ENCODE data around the gene ACTL8. TPM values are rescaled to one million over a fixed set of nuclear protein-coding genes. Genes with fewer than 3 reads are reported as not detected.

Gene ACTL8
- total RNA-seq, 1 donor from 2014 or later, result not detected

DNA sequence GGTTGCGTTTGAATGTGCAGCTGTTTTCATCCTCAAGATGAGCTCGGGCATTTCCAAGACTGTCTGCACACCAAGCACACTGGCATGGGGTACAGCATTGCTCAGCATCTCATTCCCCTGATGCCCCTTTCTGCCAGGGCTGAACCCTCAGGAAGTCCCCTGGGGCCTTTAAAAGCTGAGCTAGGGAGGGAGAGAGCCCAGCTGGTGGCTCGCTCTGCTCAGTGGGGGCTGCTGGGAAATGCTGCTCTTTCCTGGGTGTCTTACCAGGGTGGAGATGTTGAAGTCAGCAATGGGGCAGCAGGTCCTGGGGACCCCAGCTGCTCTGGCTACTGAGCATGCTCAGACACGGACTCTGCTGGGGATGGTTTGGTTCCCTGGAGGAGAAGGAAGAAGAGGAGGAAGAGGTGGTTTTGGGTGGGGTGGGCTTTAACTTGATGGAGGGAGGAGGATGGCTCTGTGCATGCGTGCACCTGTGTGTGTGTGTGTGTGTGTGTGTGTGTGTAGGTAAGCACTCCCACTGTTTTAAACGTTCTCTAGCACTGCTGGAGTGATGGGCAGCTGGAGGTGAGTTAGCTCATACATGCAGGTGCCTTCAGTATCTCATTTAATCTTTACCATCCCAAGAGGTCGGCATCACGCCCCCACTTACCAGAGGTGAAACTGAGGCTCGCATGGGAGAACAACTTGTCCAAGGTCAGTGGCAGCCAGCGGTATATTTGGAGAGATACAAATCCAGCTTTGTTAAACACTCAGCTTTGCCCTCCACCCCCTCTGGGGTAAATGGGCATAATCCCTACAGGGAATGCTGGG, 40.9 kb downstream of the ACTL8 start:
- ATAC-seq (no peak), DNase-seq (no peak)
- intact Hi-C loops (cut with micrococcal nuclease), result no loop called here

GRCh38 chr1:17797478-17797877, 42.3 kb downstream of the ACTL8 start:
- ATAC-seq, result no peak
- no peak for DNase-seq
- intact Hi-C loops (cut with micrococcal nuclease), result no loop called here

DNA sequence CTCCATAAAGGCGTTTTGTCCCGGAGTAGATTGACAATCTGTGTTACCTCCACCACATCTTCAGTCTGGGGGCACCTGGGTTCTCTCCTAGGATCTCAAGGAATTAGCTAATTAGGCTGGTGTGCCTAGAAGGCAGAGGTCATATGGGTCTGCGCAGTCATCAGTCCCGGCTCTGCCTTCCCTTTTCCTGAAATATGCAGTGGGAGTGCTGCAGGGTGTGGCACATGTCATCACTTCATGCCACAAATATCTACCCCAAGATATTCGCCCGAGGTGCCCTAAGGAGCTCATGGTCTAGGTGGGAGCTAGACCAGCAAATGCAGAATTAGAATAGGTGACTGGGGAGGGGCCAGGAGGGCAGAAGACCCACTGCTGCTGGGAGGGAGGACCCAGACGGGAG, 42.9 kb downstream of the ACTL8 start:
- intact Hi-C loops (cut with micrococcal nuclease), result no loop called here
- ATAC-seq, result no peak

GRCh38 chr1:17798799-17799382, 43.8 kb downstream of the ACTL8 start:
- ATAC-seq (no peak), DNase-seq (no peak)
- intact Hi-C loops (cut with micrococcal nuclease), result no loop called here

More for the DNA sequence above, 42.9 kb downstream of the ACTL8 start:
- DNase-seq, result no peak

- DNase-seq (no peak), ATAC-seq (no peak)
- intact Hi-C loops (cut with micrococcal nuclease), result no loop called here
Observed at GRCh38 chr1:17799642-17800041, 44.5 kb downstream of the ACTL8 start.

GRCh38 chr1:17802164-17802563, 47.0 kb downstream of the ACTL8 start:
- DNase-seq (no peak), ATAC-seq (no peak)
- intact Hi-C loops (cut with micrococcal nuclease), result no loop called here

GRCh38 chr1:17802945-17803344, 47.8 kb downstream of the ACTL8 start:
- intact Hi-C loops (cut with micrococcal nuclease), result no loop called here
- no peak for DNase-seq
- no peak for ATAC-seq

DNA sequence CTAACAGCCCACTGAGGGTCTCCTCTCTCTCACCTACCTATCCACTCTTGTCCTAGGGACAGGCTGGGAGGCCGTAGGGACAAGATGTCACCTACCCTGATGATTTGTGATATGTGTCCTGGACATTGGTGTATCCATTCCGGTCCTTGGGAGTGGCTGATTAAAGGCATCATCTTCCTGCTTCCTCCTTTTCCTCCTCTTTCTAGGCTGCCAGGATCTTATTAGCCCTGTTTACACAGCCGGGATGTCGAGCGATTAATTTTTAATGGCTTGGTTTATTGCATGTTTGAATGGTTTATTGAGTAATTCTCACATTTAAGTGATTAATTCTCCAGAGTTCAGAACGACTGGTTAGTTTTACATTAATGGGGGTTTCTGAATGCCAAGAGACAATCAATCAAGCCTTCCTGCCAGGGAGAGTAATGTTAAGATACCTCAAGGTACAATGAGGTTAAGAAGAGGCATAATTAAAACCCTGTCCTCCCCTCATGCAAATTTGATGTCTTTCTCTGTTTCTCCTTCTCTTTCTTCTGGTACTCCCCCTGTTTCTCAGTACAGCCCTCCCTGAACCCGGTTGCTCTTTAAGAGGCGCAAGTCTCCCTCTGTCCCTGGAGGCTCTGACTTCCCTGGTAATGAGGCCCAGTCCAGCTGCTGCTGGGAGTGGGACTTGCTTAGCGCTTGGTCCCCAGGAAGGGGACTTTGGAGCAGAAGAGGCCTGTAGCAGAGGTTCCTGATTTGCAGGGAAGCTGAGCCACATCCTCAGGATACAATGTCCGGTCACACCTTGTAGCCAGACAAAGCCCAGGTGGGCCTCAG, 50.9 kb downstream of the ACTL8 start:
- intact Hi-C loops (cut with micrococcal nuclease), result no loop called here
- no peak for DNase-seq
- no peak for ATAC-seq

- ATAC-seq, result no peak
- intact Hi-C loops (cut with micrococcal nuclease), result no loop called here
- no peak for DNase-seq
Observed at GRCh38 chr1:17808816-17809215, 53.7 kb downstream of the ACTL8 start.

- DNase-seq, result no peak
- intact Hi-C loops (cut with micrococcal nuclease), result no loop called here
- ATAC-seq, result no peak
Observed at GRCh38 chr1:17810668-17811067, 55.5 kb downstream of the ACTL8 start.

GRCh38 chr1:17816511-17816910, 61.4 kb downstream of the ACTL8 start:
- DNase-seq (no peak), ATAC-seq (no peak)
- intact Hi-C loops (cut with micrococcal nuclease), result no loop called here

DNA sequence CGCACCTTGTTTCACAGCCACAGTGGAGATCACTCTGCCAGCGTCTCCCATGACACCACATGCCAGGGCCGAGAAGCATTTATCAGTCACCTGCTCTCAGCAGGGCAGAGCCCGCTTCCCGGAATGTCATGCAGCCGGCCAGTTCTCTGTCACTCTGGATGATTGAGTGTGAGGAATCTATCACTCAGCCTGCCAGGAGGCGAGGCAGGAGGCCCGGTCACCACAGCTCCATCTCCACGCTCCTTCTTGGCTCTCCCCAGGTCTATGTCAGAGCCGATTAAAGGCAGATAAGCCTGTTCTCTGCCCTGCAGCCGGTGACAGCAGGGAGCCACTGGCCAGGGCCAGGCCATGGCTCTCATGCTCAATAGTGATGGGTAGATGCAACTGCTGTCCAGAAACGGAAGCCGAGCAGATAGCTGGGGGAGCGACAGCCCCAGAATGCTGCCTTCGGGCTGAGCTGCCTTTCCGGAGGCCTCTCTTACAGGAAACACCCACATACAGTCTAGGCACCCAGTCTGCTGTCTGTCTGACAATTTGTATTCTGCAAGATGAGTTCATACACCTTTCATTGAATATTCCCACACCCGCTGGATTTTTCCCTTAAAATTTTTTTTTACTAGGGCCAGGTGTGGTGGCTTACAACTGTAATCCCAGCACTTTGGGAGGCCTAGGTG, 64.1 kb downstream of the ACTL8 start:
- peak; percentile 74 for DNase-seq
- ATAC-seq, result peak; percentile 99
- intact Hi-C loops (cut with micrococcal nuclease), result no loop called here

DNA sequence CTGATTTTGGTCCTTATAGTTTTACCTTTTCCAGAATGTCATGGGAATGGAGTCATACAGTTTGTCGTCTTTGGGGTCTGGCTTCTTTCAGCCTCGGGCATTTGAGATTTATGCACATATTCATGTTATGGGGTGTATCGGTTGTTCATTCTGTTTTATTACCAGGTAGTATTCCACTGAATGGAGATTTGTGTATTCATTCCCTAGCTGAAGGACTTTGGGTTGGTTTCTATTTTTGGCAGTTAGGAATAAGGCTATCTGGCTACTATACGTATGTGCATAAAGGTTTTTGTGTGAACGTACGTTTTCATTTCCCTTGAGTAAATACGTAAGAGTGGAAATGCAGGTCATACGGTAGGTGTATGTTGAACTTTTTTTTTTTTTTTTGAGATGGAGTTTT, 65.1 kb downstream of the ACTL8 start:
- ATAC-seq (no peak), DNase-seq (no peak)
- intact Hi-C loops (cut with micrococcal nuclease), result no loop called here

DNA sequence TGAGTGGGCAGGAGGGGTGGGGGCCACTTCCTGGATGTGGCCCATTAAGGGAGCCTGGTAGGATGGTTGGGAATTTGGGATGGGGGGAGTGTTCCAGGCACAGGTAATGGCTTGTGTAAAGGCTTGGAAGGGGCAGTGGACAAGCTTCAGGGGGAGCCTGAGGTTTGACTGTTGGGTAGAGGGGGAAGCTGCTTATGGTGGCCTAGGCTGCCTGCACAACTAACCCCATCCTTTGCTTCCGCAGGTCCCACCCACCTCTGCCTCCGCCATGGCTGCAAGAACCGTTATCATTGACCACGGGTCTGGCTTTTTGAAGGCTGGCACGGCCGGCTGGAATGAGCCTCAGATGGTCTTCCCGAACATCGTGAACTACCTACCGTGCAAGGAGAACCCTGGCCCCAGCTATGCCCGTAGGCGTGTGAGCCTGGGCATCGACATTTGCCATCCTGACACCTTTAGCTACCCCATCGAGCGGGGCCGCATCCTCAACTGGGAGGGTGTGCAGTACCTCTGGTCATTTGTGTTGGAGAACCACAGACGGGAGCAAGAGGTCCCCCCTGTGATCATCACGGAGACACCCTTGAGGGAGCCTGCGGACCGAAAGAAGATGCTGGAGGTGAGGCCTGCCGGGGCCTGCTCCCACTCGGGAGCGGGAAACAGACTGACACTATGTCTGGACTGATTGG, 67.8 kb downstream of the ACTL8 start:
- ATAC-seq, result no peak
- no peak for DNase-seq
- intact Hi-C loops (cut with micrococcal nuclease), result no loop called here

DNA sequence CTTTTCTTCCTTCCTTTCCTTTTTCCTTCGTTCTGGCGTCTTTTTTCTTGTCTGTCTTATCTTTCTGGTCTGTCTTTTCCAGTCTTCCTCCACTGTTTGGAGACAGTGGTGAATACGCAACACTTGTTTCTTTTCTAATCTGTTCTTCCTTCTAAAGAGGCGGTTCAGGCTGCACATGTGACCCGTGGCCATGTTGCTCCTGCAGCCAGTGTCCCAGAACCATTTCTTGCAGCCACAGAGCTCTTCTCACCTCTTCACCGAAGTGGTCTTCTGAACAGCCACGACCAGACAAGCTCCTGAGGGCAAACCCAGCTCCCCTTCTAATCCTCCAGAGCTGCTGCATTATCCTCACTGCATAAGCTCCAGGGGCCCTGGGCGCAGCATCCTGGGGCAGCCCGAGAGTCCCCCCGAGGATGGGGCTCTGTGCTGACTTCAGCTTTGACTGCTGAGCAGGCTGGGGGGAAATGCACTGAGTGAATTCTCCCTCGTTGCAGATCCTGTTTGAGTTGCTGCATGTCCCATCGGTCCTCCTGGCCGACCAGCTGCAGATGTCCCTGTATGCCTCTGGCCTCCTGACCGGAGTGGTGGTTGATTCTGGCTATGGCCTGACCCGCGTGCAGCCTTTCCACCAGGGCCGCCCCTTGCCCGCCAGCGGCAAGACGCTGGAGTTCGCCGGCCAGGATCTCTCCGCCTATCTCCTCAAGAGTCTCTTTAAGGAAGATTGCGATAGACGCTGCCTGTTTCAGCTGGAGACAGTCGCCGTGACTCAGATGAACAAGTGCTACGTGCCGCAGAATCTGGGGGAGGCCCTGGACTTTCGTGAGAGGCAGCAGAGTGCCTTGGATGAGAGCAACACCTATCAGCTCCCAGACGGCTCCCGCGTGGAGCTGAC, 70.4 kb downstream of the ACTL8 start:
- intact Hi-C loops (cut with micrococcal nuclease), result no loop called here
- DNase-seq, result no peak

DNA sequence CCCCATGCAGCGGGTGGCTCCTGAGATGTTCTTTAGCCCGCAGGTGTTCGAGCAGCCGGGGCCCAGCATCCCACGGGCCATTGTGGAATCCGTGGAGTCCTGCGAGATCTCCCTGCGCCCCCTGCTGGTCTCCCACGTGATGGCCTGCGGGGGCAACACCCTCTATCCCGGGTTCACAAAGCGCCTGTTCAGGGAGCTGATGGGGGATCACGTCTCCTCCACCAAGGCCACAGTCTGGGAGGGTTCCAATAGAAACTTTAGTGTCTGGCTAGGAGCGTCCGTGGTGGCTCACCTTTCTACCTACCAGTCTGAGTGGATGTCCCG, 71.0 kb downstream of the ACTL8 start:
- intact Hi-C loops (cut with micrococcal nuclease), result no loop called here
- DNase-seq (peak; percentile 78), ATAC-seq (peak; percentile 33)

More for the DNA sequence above, 70.4 kb downstream of the ACTL8 start:
- ATAC-seq, result no peak

GRCh38 chr1:17828991-17829390, 73.9 kb downstream of the ACTL8 start:
- ATAC-seq, result no peak

DNA sequence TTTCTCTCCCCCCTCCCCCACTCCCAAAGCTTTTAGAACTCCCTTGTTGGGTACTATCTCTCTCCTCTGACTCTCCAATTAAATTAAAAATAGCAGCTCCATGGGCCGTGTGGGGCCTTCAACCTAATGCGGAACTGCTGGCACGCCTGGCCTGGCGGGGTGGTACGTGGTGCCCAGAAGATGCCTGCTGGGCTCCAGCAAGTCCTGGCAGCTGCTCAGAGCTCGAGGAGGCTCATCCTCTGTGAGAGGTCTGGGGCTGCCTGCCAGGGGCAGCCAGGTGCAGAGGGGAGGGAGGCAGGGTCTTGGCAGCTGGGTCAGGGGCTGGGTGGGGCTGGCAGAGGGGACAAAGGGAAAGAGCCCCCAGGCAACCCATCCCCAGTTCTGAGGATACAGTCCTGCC, 74.4 kb downstream of the ACTL8 start:
- intact Hi-C loops (cut with micrococcal nuclease), result no loop called here
- DNase-seq (peak; percentile 77), ATAC-seq (peak; percentile 96)

More at GRCh38 chr1:17828991-17829390, 73.9 kb downstream of the ACTL8 start:
- intact Hi-C loops (cut with micrococcal nuclease), result no loop called here
- no peak for DNase-seq

Data from left ventricle myocardium superior (tissue), 1 donor.